Peyer's patch (tissue), 4 donors: ENCODE results near the gene TMEM140.

ENCODE experiments used
- POLR2A ChIP-seq, 2 donors: fragments of 450-650 bp; IDR thresholded peaks; one replicate each; pipeline ENCODE4 v1.5.1; 2017; ENCODE audit warnings: antibody characterized with exemption in 2 of 2, mild to moderate bottlenecking in 2 of 2, moderate library complexity in 2 of 2
- TF ChIP-seq, protein P1 (sequence below), 6 experiments: fragments of 450-650 bp in 4 of 6; fragments of 200-600 bp in 2 of 6; sonication (generic) in 1 of 6; IDR thresholded peaks; one replicate each; pipeline ENCODE4 v1.5.1; 2017 to 2019; ENCODE audit warnings: antibody characterized with exemption in 6 of 6, mild to moderate bottlenecking in 3 of 6, moderate library complexity in 1 of 6

DNA sequence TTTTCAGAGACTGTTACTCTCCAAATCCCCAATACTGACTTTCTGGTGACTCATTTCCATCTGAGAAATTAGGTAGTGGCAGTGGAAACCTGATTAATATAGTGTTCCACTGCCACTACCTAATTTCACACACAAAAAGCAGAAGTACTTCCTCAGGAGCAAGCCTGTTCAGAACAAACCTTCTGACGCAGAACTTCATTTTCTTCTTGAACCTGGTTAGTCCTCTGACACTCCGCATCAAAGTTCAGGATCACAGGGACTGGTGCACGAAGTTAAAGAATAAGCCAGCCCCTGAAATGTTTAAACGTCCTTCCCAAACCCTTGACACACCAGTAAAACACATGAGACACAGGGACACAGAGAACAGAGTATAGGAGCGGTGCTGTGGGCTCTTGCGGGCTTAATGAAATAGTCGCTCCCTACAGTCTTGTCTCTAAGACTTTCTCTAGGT lies 59.1 kb downstream of the TMEM140 start:
- TF ChIP-seq, protein P1, sequence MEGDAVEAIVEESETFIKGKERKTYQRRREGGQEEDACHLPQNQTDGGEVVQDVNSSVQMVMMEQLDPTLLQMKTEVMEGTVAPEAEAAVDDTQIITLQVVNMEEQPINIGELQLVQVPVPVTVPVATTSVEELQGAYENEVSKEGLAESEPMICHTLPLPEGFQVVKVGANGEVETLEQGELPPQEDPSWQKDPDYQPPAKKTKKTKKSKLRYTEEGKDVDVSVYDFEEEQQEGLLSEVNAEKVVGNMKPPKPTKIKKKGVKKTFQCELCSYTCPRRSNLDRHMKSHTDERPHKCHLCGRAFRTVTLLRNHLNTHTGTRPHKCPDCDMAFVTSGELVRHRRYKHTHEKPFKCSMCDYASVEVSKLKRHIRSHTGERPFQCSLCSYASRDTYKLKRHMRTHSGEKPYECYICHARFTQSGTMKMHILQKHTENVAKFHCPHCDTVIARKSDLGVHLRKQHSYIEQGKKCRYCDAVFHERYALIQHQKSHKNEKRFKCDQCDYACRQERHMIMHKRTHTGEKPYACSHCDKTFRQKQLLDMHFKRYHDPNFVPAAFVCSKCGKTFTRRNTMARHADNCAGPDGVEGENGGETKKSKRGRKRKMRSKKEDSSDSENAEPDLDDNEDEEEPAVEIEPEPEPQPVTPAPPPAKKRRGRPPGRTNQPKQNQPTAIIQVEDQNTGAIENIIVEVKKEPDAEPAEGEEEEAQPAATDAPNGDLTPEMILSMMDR (IDR thresholded peaks at IDR 0.05): no peak
- TF ChIP-seq POLR2A (IDR thresholded peaks at IDR 0.05): no peak
